NCI-H2227 treated with DMSO at 0.1 percent for 48 hours (cell line): ENCODE data around the gene ZNF492.
"Not testable (repeated sequence)": the region's sequence is repeated elsewhere in the genome, so short reads cannot be mapped to it uniquely, and the experiment has no call there.

Experiments used
- DNase-seq: peaks from one replicate; lab custom pipeline; 2025; lab: John Stamatoyannopoulos, UW

Gene ZNF492

DNA sequence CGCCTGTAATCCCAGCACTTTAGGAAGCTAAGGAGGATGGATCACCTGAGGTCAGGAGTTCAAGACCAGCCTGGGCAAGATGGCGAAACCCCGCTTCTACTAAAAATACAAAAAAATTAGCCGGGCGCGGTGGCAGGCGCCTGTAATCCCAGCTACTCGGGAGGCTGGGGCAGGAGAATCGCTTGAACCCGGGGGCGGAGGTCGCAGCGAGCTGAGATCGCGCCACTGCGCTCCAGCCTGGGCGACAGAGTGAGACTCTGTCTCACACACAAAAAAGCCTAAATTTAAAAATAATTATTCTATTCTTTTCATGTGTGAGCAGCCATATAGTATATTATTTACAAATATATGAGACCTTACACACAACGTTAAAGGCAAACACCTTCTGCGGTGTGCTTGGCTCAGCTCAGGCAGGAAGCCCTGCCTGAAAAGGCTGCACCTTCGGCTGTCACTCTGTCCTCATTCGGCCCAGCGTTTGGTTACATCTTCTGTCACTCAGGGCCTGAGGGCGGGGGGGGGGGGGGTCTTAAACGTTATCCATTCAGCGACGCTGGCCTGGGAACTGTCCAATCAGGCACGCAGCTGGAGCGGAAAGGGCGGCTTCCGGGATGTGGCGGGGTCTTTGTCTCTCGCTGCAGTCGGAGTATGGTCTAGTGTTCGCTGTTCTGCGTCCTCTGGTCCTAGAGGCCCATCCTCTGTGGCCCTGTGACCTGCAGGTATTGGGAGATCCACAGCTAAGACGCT lies at the start of gene ZNF492:
Gene ZNF492, plus strand, starts transcription at position 619 of the 744 bp plus-strand sequence. CDS start 19,076 bp downstream, outside the sequence.
- DNase-seq: peak; percentile 79

DNA sequence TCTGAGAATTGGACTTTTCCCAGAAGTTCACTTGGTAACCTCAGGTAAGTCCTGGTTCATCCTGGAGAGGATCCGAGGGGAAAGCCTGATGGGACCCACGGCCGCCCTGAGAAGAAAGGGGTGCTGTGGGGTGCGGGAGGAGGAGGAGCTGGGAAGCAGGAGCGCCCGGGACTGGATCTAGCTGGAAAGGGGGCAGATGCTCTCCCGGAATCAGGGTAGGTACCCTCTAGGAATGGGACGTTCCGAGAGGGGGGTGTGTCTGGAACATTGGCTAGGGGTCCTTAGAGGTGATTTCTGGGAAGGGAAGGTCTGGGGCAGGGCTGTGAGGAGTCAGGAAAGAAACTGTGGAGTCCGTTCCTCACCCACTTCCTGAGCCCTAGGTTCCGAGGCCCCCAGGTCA lies 38.7 kb upstream of the ZNF492 start:
- DNase-seq: no peak

GRCh38 chr19:22595918-22596341 lies 38.2 kb upstream of the ZNF492 start:
- DNase-seq: no peak

DNA sequence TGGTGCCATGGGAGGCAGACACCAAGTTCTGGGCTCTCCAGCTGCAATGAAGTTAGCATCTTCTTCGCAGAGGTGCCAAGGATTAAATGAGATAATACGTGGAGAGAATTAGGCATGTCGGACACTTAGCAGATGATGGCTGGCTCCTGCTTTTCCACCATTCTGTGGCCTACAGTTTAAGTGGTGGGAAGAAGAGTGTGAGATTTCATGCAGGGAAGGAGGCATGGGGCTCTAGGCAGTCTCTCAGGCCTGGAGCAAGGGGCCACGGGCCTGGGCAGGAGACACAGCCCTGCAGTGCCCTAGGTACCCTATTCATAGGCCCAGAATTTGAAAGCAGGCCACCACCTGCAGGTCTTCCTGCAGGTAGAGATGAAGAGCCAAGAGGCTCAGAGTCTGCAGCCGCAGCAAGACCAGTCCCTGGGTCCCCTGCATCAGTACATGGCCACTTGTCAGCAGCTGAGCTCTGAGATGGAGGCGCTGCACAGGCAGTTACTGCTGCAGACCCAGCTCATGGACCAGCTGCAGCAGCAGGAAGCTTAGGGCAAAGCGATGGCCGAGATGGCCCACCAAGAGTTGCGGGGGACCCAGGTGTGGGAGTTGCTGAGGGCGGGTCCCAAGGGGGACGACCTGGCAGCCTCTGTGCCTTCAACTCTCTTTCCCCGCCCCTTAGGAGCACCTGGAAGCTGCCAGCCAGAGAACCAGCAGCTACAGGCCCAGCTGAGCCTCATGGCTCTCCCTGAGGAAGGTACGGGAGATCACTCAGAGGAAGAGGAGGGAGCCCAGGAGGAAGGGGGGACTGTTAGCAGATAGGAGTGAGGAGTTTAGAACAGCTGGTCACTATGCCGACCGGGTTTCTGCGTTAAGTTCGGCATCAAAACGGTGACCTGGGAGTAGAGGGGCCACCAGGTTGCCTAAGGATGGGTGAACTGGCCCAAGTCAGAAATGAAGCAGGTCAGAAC lies 33.2 kb upstream of the ZNF492 start:
- no peak for DNase-seq

- DNase-seq: no peak
Measured at GRCh38 chr19:22601906-22602630, 32.1 kb upstream of the ZNF492 start.

DNA sequence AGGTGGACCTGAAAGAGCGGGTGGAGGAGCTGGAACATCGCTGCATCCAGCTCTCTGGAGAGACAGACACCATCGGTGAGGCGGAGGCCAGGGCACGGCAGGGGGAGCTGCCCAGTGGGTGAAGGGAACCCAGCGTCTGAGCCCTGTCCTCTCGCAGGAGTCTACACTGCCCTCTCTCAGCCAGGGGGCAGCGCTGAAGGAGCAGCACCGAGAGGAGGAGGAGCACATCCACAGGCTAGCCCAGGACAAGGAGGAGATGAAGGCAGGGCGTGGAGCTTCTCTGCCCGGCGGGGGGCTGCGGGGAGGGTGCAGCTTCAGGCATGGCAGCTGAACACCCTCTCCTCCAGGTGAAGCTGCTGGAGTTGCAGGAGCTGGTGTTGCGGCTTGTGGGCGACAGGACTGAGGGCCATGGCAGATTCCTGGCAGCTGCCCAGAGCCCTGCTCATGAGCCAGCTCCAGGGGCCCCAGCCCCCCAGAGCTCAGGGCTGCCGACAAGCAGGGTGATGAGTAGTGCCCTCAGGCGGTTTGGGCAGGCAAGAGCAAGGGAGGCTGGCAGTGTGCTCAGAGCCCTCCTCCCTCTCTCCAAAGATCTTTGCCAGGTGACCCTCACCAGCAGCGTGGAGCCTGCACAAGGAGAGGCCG lies 31.4 kb upstream of the ZNF492 start:
- DNase-seq: no peak

- no peak for DNase-seq
Measured at GRCh38 chr19:22603518-22604440, 30.3 kb upstream of the ZNF492 start.

GRCh38 chr19:22604571-22605274 lies 29.4 kb upstream of the ZNF492 start:
- no peak for DNase-seq

DNA sequence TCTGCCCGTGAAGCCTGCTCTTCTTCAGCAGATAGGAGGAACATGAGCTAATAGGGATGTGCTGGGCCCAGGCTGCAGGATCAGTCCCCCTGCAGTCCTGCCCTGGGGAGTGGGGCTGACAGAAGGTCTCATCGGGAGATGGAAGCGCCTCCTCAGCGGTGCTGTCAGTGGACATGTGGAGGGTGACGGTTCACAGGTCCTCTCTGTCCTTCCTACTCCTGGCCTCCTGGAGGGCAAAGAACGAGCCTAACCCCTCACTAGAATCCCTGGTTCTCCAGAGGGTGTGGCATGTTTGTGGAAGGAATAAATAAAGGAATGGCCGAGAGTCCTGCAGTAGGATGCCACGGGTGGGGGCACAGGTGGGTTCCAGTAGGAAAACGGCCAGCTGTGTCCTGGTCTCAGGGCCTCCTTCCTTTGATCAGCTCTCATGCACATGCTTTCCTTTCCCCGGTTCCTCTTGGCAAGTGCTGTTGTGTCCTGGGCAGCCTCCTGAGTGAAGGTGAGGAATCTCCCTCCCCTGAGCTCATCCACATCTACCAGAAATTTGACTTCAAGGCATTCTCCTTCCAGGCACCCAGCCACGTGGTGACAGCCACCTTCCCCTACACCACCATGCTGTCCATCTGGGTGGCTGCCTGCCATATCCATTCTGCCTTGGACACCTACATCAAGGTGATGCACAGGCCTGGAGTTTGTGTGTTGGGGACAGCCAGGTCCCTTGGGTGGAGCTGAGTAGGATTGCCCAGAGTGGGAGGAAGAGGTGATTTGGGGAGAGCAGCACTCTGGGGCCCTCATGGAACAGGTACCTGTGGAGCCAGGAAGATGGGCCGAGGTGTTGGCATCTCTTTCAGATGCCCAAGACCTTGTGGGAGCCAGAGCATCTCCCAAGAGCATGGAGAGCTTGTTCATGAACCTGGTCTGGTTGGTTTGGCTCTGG lies 28.6 kb upstream of the ZNF492 start:
- DNase-seq: no peak

DNA sequence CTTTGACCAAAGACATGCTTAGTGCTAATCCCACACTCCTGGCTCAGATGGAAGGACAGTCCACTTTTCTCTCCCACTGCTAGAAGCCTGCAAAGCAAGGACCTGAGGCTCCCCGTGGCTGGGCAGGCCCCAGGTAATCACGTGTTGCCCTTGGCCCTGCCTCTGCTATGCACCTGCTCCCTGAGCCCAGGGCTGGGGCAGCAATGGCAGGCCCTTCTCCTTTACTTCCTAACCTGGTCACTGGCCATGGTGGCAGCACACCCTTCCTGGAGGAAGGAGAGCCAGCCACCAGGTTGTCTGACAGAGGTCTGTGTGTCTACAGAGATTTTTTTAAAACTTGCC lies 27.9 kb upstream of the ZNF492 start:
- no peak for DNase-seq

- DNase-seq: no peak
Measured at GRCh38 chr19:22606954-22607652, 27.0 kb upstream of the ZNF492 start.

DNA sequence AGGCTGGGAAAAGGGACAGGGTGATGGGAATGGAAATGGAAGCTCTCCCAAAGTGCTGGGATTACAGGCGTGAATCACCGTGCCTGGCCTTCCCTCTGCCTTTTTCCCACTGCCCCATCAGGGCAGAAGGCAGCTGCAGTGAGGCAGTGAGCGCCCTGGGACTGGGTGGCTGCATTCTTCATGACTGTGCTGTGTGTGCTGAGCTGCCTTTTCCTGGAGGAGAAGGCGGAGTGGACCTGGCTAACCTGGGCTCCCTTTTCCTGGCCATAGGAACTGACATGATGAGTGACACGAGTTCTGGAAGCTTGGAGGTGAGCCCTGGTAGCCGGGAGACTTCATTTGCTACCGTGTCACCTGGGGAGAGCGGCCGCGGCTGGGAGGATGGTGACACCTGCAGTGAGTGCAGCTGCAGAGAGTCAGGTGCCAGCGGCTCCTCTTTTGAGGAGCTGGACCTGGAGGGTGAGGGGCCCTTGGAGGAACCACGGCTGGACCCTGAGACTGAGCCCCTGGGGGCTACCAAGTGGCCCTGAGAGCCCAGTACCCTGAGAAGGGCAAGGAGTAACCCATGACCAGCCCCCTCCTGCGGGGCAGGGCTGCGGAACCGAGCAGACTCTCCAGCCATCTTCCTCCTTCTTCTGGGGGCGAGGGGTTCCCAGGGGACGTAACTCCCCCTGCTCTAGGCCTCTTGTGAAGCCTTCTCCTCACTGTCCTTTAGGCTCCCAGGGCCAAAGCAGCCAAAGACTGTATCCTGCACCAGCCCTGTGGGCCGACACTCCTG lies 26.3 kb upstream of the ZNF492 start:
- no peak for DNase-seq

DNA sequence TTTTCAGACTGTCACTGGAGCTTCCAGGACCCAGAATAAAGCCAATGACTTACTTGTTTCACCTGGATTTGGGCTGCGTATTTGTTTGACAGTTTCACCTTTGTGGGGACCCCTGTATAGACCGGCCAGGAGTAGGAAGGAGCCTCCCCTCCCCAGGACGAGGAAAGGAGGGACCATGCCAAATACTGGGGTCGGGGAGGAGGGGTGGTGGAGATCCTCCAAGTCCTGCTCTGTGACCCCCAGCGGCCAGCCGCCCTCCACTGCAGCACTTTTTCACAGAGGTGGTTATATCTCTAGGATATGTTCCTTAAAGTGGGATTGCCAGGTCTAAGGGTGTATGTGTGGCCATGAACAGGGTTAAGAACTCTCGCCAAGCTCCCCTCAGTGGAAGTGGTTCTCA lies 25.7 kb upstream of the ZNF492 start:
- DNase-seq: no peak

GRCh38 chr19:22609630-22610029 lies 24.5 kb upstream of the ZNF492 start:
- no peak for DNase-seq

DNA sequence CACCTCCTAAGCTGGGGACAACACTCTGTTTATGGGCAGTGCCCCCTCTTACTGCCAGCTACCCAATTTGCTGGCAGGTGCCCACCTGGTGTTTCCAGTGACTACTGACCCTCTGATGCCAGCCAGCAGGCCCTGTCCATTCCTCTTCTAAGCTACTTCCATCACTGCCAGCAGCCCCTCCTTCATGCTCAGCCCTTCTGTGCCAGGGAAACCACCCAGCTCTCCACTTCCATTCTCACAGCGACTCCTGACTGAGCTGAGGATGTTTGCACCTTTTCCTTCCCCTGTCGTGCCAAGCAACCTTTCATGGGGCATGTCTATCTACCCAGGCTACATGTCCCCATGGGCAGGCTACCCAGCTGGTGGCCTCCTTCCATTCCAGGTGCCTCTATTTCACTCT lies 24.0 kb upstream of the ZNF492 start:
- DNase-seq: no peak

GRCh38 chr19:22612316-22612715 lies 21.8 kb upstream of the ZNF492 start:
- no peak for DNase-seq

DNA sequence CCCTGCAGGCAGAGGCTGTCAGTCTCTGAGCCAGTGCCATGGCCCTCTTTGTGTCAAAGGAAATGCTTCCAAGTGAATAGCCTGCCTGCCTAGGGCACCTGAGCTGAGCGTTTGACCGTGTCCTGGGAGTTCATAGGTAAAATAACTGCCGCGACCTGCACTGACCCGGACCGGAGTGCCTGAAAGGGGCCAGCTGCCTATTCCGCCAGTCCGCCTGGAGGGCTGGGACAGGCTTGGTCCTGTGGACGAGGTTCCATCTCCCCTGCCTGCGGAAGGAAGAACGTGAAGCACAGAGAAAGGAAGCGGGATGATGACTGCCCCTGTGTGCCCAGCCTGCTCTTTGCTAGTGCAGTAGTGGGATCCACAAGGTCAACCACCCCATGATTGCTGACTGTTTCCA lies 17.5 kb upstream of the ZNF492 start:
- no peak for DNase-seq

DNA sequence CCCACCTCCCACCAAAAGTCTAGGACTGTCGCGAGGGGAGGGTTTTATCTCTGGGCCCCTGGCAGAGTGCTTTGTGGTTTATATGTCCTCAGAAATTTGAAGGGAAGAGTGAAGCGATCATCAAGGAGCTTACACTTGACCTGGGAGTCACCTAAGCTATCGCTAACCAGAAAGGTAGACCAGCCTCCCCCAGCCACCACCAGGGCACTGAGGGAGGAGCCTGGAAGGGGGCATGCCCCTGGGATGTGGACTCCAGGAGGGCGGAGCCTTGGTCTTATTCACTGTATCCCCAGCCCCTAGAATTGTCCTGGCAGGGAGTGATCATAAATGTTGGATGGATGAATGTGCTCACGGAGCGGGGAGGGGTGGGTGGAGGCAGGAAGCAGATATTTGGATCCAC lies 16.9 kb upstream of the ZNF492 start:
- DNase-seq: not testable (repeated sequence)
